ENCODE data around the gene AGO3.
"Not testable (repeated sequence)": the region's sequence is repeated elsewhere in the genome, so short reads cannot be mapped to it uniquely, and the experiment has no call there.

The AGO3 gene

DNA sequence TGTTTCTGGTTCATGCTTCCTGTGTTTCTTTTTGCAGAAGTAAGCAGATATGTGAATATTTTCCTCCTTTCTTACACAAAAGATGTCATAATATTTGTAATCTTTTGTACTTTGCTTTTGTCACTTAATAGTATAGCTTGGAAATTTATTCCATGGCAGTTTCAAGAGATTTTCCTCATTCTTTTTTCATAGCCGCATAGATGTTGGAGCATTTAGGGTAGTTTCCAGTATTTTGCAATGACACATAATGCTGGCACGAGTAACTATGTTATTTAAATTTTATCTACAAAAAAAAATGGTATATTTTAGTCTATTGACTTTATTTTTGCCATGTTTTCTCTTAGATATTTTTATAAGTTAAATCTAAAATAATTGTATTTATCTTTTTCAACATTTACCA lies 40.7 kb downstream of the AGO3 start:
- H3K9me3 Mint-ChIP-seq, result no peaks in the 10 kb centered on the region
- ATAC-seq (replicated peaks; ENCODE audit: extremely low read depth, poor library complexity, severe bottlenecking) (no peak), DNase-seq (ENCODE audit: low spot score in 2 of 2) (no peak)
- peaks cover 33% of the 10 kb centered on the region for H3K36me3 Mint-ChIP-seq (ENCODE audit: insufficient read depth)
- H3K27ac Mint-ChIP-seq (ENCODE audit: low read depth), result no peak overlapping the region
- H3K27me3 Mint-ChIP-seq, result no peaks in the 10 kb centered on the region
- H3K4me1 Mint-ChIP-seq, result peaks cover 22% of the 10 kb centered on the region
- no peak overlapping the region for H3K4me3 Mint-ChIP-seq

- Mint-ChIP-seq H3K36me3 (ENCODE audit: insufficient read depth) (peaks cover 36% of the 10 kb centered on the region), H3K4me1 (peaks cover 20% of the 10 kb centered on the region)
These were observed 41.7 kb downstream of the AGO3 start for GRCh38 chr1:35972631-35973030.

GRCh38 chr1:35980090-35980489 lies 49.2 kb downstream of the AGO3 start:
- ATAC-seq (replicated peaks; ENCODE audit: extremely low read depth, poor library complexity, severe bottlenecking) (no peak), DNase-seq (ENCODE audit: low spot score in 2 of 2) (no peak)
- Mint-ChIP-seq H3K4me1 (peaks cover 4% of the 10 kb centered on the region), H3K27ac (ENCODE audit: low read depth) (no peak overlapping the region), H3K27me3 (no peaks in the 10 kb centered on the region), H3K9me3 (no peaks in the 10 kb centered on the region), H3K36me3 (ENCODE audit: insufficient read depth) (peaks cover 37% of the 10 kb centered on the region), H3K4me3 (no peak overlapping the region)

More at GRCh38 chr1:35972631-35973030, 41.7 kb downstream of the AGO3 start:
- H3K9me3 Mint-ChIP-seq; DNase-seq (ENCODE audit: low spot score in 2 of 2); ATAC-seq (replicated peaks; ENCODE audit: extremely low read depth, poor library complexity, severe bottlenecking); H3K27ac Mint-ChIP-seq (ENCODE audit: low read depth); H3K4me3 Mint-ChIP-seq; H3K27me3 Mint-ChIP-seq: not testable (repeated sequence)

DNA sequence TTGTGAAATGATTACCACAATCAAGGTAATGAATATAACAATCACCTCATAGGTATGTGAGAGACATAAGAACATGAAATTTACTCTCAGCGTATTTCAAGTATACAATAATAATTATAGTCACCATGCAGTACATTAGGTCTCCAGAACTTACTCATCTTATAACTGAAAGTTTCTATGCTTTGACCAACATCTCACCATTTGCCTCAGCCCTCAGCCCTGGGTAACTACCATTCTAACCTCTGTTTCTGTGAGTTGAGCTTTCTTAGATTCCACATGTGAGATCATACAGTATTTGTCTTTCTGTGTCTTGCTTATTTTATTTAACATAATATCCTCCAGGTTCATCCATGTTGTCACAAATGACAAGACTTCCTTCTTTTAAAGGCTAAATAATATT lies 57.3 kb downstream of the AGO3 start:
- DNase-seq (ENCODE audit: low spot score in 2 of 2) (no peak), ATAC-seq (replicated peaks; ENCODE audit: extremely low read depth, poor library complexity, severe bottlenecking) (no peak)
- Mint-ChIP-seq H3K4me1 (no peaks in the 10 kb centered on the region), H3K36me3 (ENCODE audit: insufficient read depth) (peaks cover 20% of the 10 kb centered on the region), H3K27ac (ENCODE audit: low read depth) (no peak overlapping the region), H3K27me3 (no peaks in the 10 kb centered on the region), H3K9me3 (no peaks in the 10 kb centered on the region), H3K4me3 (no peak overlapping the region)

DNA sequence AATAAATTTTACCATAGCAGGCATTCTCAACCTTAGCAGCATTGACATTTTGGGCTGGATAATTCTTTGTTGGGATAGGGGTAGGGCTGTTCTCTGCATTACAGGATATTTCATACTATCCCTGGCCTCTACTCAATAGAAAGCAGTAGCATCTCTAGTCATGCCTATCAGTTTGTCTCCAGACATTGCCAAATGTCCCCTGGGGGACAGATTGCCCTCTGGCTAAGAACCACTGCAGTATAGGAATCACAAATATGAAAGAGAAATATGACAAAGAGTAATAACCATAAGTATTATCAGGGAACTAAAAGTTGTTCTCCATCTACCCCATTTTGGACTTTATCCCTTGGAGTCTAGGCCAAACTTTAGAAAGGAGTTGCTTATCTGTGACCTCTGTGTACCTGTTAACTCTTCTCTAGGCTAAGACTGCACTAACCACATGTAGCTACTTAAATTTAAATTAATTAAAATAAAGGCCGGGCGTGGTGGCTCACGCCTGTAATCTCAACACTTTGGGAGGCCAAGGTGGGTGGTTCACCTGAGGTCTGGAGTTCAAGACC lies 76.1 kb downstream of the AGO3 start:
- H3K4me1 Mint-ChIP-seq, result no peaks in the 10 kb centered on the region
- no peaks in the 10 kb centered on the region for H3K27me3 Mint-ChIP-seq
- H3K27ac Mint-ChIP-seq (ENCODE audit: low read depth), result no peak overlapping the region
- peaks cover 21% of the 10 kb centered on the region for H3K36me3 Mint-ChIP-seq (ENCODE audit: insufficient read depth)
- no peaks in the 10 kb centered on the region for H3K9me3 Mint-ChIP-seq
- no peak for ATAC-seq (replicated peaks; ENCODE audit: extremely low read depth, poor library complexity, severe bottlenecking)
- no peak overlapping the region for H3K4me3 Mint-ChIP-seq
- DNase-seq (ENCODE audit: low spot score in 2 of 2), result no peak

- Mint-ChIP-seq H3K4me3 (no peak overlapping the region), H3K36me3 (ENCODE audit: insufficient read depth) (peaks cover 24% of the 10 kb centered on the region), H3K9me3 (no peaks in the 10 kb centered on the region), H3K27me3 (no peaks in the 10 kb centered on the region), H3K4me1 (no peaks in the 10 kb centered on the region), H3K27ac (ENCODE audit: low read depth) (peak overlapping the region; percentile 10)
- ATAC-seq (replicated peaks; ENCODE audit: extremely low read depth, poor library complexity, severe bottlenecking) (no peak), DNase-seq (ENCODE audit: low spot score in 2 of 2) (no peak)
These were observed 76.8 kb downstream of the AGO3 start for GRCh38 chr1:36007741-36008140.

GRCh38 chr1:36008546-36009197 lies 77.8 kb downstream of the AGO3 start:
- no peak for ATAC-seq (replicated peaks; ENCODE audit: extremely low read depth, poor library complexity, severe bottlenecking)
- Mint-ChIP-seq H3K4me3 (no peak overlapping the region), H3K4me1 (no peaks in the 10 kb centered on the region), H3K27ac (ENCODE audit: low read depth) (no peak overlapping the region), H3K9me3 (no peaks in the 10 kb centered on the region), H3K27me3 (no peaks in the 10 kb centered on the region), H3K36me3 (ENCODE audit: insufficient read depth) (peaks cover 32% of the 10 kb centered on the region)
- no peak for DNase-seq (ENCODE audit: low spot score in 2 of 2)

- ATAC-seq (replicated peaks; ENCODE audit: extremely low read depth, poor library complexity, severe bottlenecking) (no peak), DNase-seq (ENCODE audit: low spot score in 2 of 2) (no peak)
- H3K36me3 Mint-ChIP-seq (ENCODE audit: insufficient read depth), result peaks cover 42% of the 10 kb centered on the region
- no peak overlapping the region for H3K4me3 Mint-ChIP-seq
- no peaks in the 10 kb centered on the region for H3K27me3 Mint-ChIP-seq
- no peak overlapping the region for H3K27ac Mint-ChIP-seq (ENCODE audit: low read depth)
- H3K4me1 Mint-ChIP-seq, result no peaks in the 10 kb centered on the region
- H3K9me3 Mint-ChIP-seq, result no peaks in the 10 kb centered on the region
These were observed 83.9 kb downstream of the AGO3 start for GRCh38 chr1:36014722-36015220.

GRCh38 chr1:36016686-36017085 lies 85.8 kb downstream of the AGO3 start:
- no peak for ATAC-seq (replicated peaks; ENCODE audit: extremely low read depth, poor library complexity, severe bottlenecking)
- Mint-ChIP-seq H3K4me3 (no peak overlapping the region), H3K36me3 (ENCODE audit: insufficient read depth) (peaks cover 37% of the 10 kb centered on the region)

DNA sequence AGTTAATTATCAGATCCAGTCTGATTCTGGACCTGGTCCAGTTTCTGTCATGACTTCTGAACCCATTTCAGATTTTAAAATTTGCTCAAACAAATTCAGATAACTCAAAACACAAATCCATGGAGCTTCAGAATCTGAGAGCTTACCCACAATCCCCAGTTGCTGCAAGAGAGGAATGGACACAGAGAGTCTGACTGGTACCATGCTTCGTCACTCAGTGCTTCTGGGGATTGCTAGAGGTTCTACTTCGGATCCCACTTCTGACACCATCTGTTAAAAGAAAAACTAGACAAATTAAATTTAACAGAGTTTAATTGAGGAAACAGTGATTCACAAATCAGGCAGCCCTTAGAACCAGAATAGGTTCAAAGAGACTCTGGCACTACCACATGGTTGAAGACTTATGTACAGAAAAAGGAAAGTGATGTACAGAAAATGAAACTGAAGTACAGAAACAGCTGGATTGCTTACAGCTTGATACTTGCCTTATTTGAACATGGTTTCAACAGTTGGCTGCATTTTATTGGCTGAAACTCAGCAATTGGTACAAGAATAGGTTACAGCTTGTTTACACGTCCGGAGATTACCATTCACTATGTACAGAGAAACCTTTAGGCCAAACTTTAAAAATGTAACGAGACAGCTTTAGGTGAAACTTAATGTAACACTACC lies 92.3 kb downstream of the AGO3 start:
- H3K36me3 Mint-ChIP-seq (ENCODE audit: insufficient read depth), result peaks cover 15% of the 10 kb centered on the region

More at GRCh38 chr1:36016686-36017085, 85.8 kb downstream of the AGO3 start:
- H3K9me3 Mint-ChIP-seq, result no peaks in the 10 kb centered on the region
- no peak overlapping the region for H3K27ac Mint-ChIP-seq (ENCODE audit: low read depth)
- H3K4me1 Mint-ChIP-seq, result no peaks in the 10 kb centered on the region
- H3K27me3 Mint-ChIP-seq, result no peaks in the 10 kb centered on the region
- no peak for DNase-seq (ENCODE audit: low spot score in 2 of 2)

DNA sequence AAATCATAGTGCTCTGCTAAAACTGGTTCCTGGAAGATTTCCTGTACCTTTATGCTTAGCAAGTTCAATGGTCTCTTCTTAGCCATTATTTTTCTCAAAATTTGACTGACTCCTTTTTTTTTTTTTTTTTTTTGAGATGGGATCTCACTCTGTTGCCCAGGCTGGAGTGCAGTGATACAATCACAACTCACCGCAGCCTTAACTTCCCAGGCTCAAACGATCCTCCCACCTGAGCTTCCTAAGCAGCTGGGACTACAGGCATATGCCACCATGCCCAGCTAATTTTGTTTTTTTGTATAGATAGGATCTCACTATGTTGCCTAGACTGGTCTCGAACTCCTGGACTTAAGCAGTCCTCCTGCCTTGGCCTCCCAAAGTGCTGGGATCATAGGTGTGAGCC lies 93.1 kb downstream of the AGO3 start:
- not testable (repeated sequence) for H3K27me3 Mint-ChIP-seq; H3K4me1 Mint-ChIP-seq; ATAC-seq (replicated peaks; ENCODE audit: extremely low read depth, poor library complexity, severe bottlenecking); H3K9me3 Mint-ChIP-seq; H3K4me3 Mint-ChIP-seq; DNase-seq (ENCODE audit: low spot score in 2 of 2)
- H3K27ac Mint-ChIP-seq (ENCODE audit: low read depth), result peak overlapping the region; percentile 56
- peaks cover 10% of the 10 kb centered on the region for H3K36me3 Mint-ChIP-seq (ENCODE audit: insufficient read depth)

More for the DNA sequence above, 92.3 kb downstream of the AGO3 start:
- ATAC-seq (replicated peaks; ENCODE audit: extremely low read depth, poor library complexity, severe bottlenecking) (no peak), DNase-seq (ENCODE audit: low spot score in 2 of 2) (no peak)
- Mint-ChIP-seq H3K4me3 (no peak overlapping the region), H3K9me3 (no peaks in the 10 kb centered on the region), H3K4me1 (no peaks in the 10 kb centered on the region), H3K27me3 (no peaks in the 10 kb centered on the region), H3K27ac (ENCODE audit: low read depth) (peak overlapping the region; percentile 56)

GRCh38 chr1:36024847-36025246 lies 93.9 kb downstream of the AGO3 start:
- H3K4me3 Mint-ChIP-seq, result no peak overlapping the region
- H3K36me3 Mint-ChIP-seq (ENCODE audit: insufficient read depth), result peaks cover 10% of the 10 kb centered on the region
- H3K4me1 Mint-ChIP-seq, result no peaks in the 10 kb centered on the region
- H3K27ac Mint-ChIP-seq (ENCODE audit: low read depth), result no peak overlapping the region
- H3K27me3 Mint-ChIP-seq, result no peaks in the 10 kb centered on the region
- H3K9me3 Mint-ChIP-seq, result no peaks in the 10 kb centered on the region
- ATAC-seq (replicated peaks; ENCODE audit: extremely low read depth, poor library complexity, severe bottlenecking) (no peak), DNase-seq (ENCODE audit: low spot score in 2 of 2) (no peak)

DNA sequence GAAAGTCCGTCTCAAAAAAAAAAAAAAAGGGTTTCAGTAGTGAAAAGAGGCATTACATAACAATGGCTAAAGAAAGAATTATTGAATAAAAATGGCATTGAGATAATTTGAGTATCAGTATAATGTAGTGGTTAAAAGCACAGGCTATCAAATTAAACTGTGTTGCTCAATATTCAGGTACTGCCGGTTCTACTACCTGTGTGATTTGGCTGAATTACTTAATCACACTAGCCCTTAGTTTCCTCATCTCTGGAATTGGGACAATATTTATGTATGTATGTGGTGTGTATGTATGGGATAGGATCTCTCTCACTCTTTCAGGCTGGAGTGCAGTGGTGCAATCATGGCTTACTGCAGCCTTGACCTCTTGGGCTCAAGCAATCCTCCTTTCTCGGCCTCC lies 96.9 kb downstream of the AGO3 start:
- no peaks in the 10 kb centered on the region for H3K9me3 Mint-ChIP-seq
- no peak overlapping the region for H3K4me3 Mint-ChIP-seq
- no peaks in the 10 kb centered on the region for H3K27me3 Mint-ChIP-seq
- ATAC-seq (replicated peaks; ENCODE audit: extremely low read depth, poor library complexity, severe bottlenecking) (no peak), DNase-seq (ENCODE audit: low spot score in 2 of 2) (no peak)
- H3K4me1 Mint-ChIP-seq, result no peaks in the 10 kb centered on the region
- H3K36me3 Mint-ChIP-seq (ENCODE audit: insufficient read depth), result peaks cover 20% of the 10 kb centered on the region
- H3K27ac Mint-ChIP-seq (ENCODE audit: low read depth), result no peak overlapping the region

Data from central memory CD8-positive, alpha-beta T cell (primary cell).